ENCODE results near the gene CES3.
"Not testable (repeated sequence)": the region's sequence is repeated elsewhere in the genome, so short reads cannot be mapped to it uniquely, and the experiment has no call there.

CES3 gene

DNA sequence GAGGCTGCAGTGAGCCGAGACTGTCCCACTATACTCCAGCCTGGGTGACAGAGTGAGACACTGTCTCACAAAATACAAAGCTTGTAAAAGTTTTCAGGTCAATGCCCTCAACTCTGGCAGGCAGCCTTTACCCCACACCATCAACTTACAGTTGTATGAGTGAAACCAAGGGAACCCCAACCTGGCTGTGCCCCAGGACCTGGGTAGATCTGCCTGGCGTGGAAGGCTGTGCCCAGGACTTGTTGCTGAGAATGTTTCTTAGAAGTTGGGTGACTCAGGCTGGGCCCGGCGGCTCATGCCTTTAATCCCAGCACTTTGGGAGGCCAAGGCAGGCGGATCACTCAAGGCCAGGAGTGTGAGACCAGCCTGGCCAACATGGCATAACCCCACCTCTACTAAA is 7.8 kb downstream of the CES3 start:
- DNase-seq (ENCODE audit: low read depth in 2 of 2) = no peak

GRCh38 chr16:66970775-66971720 is 10.0 kb downstream of the CES3 start:
- DNase-seq (ENCODE audit: low read depth in 2 of 2) = no peak

- DNase-seq (ENCODE audit: low read depth in 2 of 2) = no peak
Observed at GRCh38 chr16:66972983-66973382, 11.9 kb downstream of the CES3 start.

DNA sequence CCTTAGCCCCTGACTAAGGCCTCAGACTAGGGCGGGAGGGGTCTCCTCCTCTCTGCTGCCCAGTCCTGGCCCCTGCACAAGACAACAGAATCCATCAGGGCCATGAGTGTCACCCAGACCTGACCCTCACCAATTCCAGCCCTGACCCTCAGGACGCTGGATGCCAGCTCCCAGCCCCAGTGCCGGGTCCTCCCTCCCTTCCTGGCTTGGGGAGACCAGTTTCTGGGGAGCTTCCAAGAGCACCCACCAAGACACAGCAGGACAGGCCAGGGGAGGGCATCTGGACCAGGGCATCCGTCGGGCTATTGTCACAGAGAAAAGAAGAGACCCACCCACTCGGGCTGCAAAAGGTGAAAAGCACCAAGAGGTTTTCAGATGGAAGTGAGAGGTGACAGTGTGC is 12.7 kb downstream of the CES3 start:
- DNase-seq (ENCODE audit: low read depth in 2 of 2) = no peak

GRCh38 chr16:66974156-66974931 is 13.3 kb downstream of the CES3 start:
- not testable (repeated sequence) for DNase-seq (ENCODE audit: low read depth in 2 of 2)

- peak; percentile 32 to 44 for DNase-seq (ENCODE audit: low read depth in 2 of 2)
Observed at GRCh38 chr16:66974932-66975246, 13.8 kb downstream of the CES3 start.

- DNase-seq (ENCODE audit: low read depth in 2 of 2) = no peak
Observed at GRCh38 chr16:66975302-66975893, 14.3 kb downstream of the CES3 start.

- DNase-seq (ENCODE audit: low read depth in 2 of 2) = no peak
Observed at GRCh38 chr16:66976746-66977145, 15.7 kb downstream of the CES3 start.

DNA sequence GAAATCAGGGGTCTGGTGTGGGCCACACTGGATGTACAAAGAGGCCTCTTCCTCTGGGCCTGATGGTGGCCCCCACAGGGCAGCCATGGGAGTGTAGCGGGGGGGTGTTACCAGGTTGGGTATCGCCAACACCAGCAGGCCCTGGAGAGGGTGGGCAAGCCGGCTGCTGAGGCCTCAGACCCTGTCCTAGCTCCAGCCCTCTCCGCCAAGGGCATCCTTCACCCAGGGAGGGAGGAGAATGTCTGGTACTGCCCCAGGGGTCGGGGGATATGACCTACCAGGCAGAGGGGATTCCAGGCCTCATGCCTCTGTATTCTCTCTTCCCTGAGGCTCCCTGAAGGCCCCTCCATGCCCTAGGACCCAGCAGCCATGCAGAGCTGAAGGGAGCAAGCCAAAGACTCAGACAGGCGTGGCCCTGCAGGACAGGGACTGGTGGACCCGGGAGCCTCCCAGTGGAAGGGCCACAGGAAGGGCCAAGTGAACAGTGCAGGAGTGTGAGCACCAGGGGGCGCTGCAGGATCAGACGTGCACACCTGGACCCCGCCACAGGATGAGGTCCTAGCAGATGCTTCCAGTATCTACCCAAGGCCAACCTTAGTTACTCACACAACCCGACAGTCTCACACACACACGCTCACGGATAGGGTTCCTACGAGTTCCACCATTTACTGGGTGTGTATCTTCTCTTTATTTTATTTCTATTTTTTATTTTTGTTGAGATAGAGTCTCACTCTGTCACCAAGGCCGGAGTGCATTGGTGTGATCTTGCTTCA is 16.5 kb downstream of the CES3 start:
- peak; percentile 88 to 94 for DNase-seq (ENCODE audit: low read depth in 2 of 2)

- no peak for DNase-seq (ENCODE audit: low read depth in 2 of 2)
Observed at GRCh38 chr16:66979011-66979717, 18.1 kb downstream of the CES3 start.

DNA sequence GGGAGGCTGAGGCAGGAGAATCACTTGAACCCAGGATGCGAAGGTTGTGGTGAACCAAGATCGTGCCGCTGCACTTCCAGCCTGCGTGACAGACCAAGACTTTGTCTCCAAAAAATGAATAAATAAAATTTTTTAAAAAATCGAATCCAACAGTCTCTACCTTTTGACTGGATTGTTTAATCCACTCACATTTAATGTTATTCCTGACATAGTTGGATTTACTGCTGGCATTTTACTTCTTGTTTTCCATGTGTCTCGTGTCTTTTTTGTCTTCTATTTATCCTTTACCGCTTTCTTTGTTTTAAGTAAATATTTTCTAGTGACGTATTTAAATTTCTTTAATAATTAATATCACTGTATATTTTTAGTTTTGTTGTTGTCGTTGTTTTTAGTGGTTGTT is 22.0 kb downstream of the CES3 start:
- DNase-seq (ENCODE audit: low read depth in 2 of 2) = no peak

DNA sequence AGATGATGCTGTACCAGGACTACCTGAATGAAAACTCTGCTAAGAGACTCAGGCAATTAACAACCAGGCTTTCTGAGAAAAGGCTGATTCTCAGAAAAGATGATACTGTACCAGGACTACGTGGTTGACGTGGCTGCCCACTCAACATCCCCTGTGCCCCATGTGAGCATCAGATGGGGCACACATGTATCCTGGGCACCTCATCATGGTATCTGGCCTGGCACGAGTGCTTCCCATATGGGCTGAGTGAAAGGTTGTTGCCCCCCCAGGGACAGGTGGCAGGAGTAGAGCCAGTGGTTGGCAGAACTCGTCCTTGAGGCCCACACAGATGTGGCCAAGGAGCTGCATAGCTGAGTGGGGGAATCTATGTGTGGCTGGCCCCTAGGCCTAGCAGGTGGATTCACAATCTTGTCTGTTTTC is 23.8 kb downstream of the CES3 start:
- DNase-seq (ENCODE audit: low read depth in 2 of 2) = peak; percentile 29 to 55

DNA sequence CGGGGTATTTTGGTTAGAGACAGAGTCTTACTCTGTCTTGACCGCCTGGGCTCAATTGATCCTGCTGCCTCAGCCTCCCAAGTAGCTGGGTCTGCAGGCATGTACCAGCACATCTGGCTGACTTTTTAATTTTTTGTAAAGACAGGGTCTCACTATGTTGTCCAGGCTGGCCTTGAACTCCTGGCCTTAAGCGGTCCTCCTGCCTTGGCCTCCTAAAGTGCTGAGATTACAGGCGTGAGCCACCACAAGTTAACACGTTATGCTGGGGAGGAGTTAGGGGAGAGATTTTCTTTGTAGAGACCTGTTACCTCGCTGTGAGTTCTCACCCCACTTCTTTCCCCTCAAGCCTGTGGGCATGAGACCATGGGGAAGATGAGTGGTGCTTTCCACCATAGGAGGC is 25.5 kb downstream of the CES3 start:
- DNase-seq (ENCODE audit: low read depth in 2 of 2) = no peak

DNA sequence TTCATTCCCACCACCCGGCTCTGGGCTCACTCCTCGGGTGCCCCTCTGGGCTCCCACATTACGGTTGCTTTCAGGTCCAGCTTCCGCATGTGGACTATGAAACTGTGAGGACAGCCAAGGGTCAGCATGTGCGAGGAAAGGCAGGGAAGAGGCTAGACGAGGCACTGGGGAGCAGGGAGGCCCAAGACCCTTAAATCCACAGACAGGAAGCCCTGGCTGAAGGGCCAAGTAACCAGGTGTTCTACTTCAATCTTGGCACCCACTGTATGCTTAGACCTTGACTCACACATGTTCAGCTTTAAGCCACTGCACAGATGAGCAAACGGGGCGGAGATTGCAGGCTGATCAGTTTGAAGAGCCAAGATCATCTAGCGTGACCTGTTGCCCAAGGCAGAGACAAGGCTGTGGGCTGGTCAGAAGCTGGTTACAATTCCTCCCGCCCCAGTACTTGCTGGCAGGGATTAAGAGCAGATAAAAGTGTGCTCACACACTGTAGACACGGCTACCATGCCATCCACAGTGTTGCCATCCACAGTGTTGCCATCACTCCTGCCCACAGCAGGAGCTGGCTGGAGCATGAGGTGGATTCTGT is 27.2 kb downstream of the CES3 start, which contains the start of gene CES4A:
CES4A (plus strand) TSS at position 393 of the 592 bp plus-strand sequence; CDS start at position 577, 184 bp downstream.
- no peak for DNase-seq (ENCODE audit: low read depth in 2 of 2)

- DNase-seq (ENCODE audit: low read depth in 2 of 2) = no peak
Observed at GRCh38 chr16:66991545-66992077, 30.5 kb downstream of the CES3 start.

- not testable (repeated sequence) for DNase-seq (ENCODE audit: low read depth in 2 of 2)
Observed at GRCh38 chr16:66993558-66993957, 32.5 kb downstream of the CES3 start.

DNA sequence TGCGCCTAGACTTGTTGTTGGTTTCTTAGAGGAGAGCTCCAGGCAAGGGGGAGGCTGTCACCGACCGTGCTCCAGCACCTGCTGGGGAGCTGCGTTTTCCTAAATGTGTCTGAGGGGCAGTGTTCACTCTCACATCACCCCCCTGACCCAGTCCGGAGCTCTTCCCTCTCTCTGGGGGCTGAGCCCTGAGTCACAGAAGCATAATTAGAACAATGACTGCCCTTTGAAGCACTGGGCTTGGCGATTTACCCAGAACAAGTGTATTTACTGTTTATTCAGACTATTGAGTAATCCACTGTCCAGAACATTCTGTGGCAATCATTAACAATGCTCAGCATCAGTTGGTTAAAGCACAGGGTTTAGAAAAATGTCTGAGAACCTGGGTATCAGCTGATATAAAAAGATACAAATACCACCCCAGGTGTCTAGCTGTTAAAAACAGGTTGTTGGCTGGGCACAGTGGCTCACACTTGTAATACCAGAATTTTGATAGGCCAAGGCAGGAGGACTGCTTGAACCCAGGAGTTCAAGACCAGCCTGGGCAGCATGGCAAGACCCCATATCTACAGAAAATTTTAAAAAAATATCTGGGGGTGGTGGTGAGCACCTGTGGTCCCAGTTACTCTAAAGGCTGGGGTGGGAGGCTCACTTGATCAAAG is 35.4 kb downstream of the CES3 start:
- DNase-seq (ENCODE audit: low read depth in 2 of 2) = no peak

GRCh38 chr16:66996983-66997358 is 35.9 kb downstream of the CES3 start:
- DNase-seq (ENCODE audit: low read depth in 2 of 2) = no peak

GRCh38 chr16:67000384-67001351 is 39.6 kb downstream of the CES3 start:
- DNase-seq (ENCODE audit: low read depth in 2 of 2) = peak in 1 of 2 donors; percentile 41

All from activated CD4-positive, alpha-beta T cell treated with anti-CD3 and anti-CD28 coated beads for 24 hours (primary cell).